Thyroid gland (tissue), 4 donors: Measurements from ENCODE around the gene ANKRD22.

Experiments
- POLR2A ChIP-seq, 2 donors: fragments of 450-650 bp; IDR thresholded peaks; one replicate each; pipeline ENCODE4 v1.6.1; 2017; ENCODE audit warnings: antibody characterized with exemption in 2 of 2, mild to moderate bottlenecking in 2 of 2, moderate library complexity in 1 of 2
- TF ChIP-seq, protein P1 (sequence below), 6 experiments: fragments of 200-600 bp in 3 of 6; fragments of 450-650 bp in 3 of 6; sonication (generic) in 3 of 6; IDR thresholded peaks; one replicate each; pipeline ENCODE4 v1.5.1; 2016 to 2019; ENCODE audit warnings: antibody characterized with exemption in 6 of 6, mild to moderate bottlenecking in 2 of 6, inconsistent platforms in 1 of 6, moderate library complexity in 1 of 6

DNA sequence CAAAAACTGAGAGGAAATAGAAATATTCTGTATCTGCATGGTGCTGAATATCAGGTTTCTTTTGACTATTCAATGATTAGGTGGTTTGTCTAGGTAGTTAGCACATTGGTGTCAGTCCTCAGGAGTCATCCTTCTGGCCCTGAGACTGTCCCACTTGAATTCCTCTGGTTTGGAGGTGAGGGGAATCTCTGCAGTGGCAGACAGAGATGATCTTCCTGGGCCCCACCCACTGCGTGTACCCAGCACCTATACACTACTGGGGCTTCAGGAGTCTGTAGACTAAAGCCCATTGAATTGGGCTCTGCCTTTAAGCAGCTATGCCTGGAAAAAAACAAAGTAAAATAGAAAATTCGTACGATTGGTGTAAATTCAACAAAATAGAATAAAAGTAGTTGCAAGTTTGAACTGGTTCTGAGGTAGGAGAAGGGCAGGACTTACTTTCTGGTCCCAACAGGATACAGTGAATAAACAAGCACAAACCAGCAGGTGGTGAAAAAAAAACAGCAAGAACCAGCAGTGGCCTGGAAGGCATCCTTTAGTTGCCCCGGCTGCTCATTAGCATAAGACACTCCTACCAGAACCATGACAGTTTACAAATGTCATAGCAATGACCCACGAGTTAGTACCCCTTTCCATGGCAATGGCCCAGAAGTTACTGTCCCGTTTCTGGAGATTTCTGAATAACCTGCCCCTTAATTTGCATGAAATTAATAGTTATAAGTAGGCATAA lies 47.4 kb downstream of the ANKRD22 start:
- TF ChIP-seq, protein P1, sequence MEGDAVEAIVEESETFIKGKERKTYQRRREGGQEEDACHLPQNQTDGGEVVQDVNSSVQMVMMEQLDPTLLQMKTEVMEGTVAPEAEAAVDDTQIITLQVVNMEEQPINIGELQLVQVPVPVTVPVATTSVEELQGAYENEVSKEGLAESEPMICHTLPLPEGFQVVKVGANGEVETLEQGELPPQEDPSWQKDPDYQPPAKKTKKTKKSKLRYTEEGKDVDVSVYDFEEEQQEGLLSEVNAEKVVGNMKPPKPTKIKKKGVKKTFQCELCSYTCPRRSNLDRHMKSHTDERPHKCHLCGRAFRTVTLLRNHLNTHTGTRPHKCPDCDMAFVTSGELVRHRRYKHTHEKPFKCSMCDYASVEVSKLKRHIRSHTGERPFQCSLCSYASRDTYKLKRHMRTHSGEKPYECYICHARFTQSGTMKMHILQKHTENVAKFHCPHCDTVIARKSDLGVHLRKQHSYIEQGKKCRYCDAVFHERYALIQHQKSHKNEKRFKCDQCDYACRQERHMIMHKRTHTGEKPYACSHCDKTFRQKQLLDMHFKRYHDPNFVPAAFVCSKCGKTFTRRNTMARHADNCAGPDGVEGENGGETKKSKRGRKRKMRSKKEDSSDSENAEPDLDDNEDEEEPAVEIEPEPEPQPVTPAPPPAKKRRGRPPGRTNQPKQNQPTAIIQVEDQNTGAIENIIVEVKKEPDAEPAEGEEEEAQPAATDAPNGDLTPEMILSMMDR (IDR thresholded peaks at IDR 0.05) = no peak
- no peak for TF ChIP-seq POLR2A (IDR thresholded peaks at IDR 0.05)
